Subcutaneous adipose tissue (tissue), 4 donors: ENCODE data around the gene ST8SIA4. TPM values are rescaled to one million over a fixed set of nuclear protein-coding genes. Genes with fewer than 3 reads are reported as not detected.

Experiments
- CTCF ChIP-seq: fragments of 450-650 bp; IDR thresholded peaks from one replicate; pipeline ENCODE4 v1.5.1; 2016; ENCODE audit warnings: low read depth, mild to moderate bottlenecking, control low read depth, antibody characterized with exemption, moderate library complexity
- total RNA-seq, 4 donors: library from RNA; depleted of rRNA; stranded (reverse); fragments of >200 nt; gene quantifications; one replicate each; pipeline ENCODE4 v1.1.0, GENCODE V29; 2016

ST8SIA4 gene
- total RNA-seq, 4 donors from 2014 or later: 5.5 to 20.1 (median 12.2) TPM

DNA sequence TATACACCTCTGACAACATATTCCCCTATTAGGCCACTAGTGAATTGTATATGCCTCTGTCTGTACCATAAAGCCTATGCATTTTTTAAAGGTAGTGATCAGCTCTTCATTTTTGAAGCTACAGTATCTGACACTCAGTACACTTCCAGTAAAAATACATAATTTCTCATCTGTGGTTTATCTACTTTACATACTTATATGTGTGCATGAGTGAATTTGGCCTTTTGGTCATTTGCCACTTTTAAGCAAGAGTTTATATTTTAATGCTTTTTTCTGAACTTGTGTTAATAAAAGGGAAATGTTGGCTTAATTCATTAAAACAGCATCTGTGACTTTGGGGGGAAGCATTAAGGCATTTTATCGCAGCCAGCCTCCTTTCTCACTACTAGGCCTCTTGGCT, 47.8 kb downstream of the ST8SIA4 start:
- TF ChIP-seq CTCF: no peak

GRCh38 chr5:100854591-100854990, 48.5 kb downstream of the ST8SIA4 start:
- no peak for TF ChIP-seq CTCF

DNA sequence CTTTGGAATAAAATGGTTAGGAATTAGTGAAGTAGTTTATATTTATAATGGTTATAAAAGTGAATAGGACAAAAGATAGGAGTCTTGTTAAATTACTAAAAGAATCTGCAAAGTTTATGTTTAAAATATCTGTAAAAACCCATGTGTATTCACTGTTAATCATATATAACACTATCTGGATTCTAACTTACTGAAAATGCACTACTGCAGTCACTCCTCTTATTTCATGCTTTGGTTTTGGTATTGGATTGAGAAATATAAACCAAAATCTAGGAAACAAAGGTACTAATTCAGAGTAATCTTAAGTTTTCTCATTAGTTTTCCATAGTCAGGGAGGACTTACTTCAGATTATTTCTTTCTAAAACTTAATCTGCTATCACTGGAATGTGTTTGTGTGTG, 49.5 kb downstream of the ST8SIA4 start:
- no peak for TF ChIP-seq CTCF

DNA sequence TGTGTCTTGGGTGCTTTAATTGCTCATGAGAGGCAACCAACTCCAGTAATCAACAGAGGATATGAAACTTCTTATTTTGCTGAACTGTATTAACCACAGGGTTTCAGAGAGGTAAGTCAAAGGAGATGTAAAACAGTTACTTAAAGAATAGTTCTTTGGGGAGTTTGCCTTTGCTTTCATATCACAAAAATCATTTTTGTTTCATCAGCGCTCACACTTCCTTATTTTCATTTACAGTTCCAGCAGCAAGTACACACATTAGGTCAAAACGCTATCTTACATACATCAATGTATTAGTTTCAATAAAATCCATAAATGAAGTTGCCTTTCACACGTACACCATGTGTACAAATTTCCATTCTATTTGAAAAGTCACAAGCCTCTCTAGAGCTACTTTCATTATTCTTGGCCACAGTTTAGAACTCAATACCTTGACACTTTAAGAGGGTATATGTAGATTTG, 50.1 kb downstream of the ST8SIA4 start:
- no peak for TF ChIP-seq CTCF

GRCh38 chr5:100852051-100852450, 51.0 kb downstream of the ST8SIA4 start:
- TF ChIP-seq CTCF: no peak

DNA sequence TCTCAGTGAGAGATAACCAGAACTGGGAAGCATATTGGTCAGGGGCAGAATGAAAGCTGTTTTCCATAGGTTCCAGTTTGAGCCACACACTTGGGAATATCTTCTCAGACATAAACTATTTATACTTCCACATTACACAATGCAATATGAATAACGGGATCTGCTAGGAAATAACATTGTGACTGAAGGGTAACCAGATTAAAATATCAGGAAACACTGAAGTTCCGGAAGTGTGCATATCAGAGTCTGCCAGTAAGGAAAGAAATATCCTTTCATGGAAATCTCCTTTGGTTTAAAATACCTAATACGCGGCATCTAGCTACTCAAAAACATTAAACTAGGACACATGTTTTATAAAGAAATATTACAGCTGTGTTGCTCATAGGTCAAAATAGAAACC, 56.3 kb downstream of the ST8SIA4 start:
- TF ChIP-seq CTCF: no peak

DNA sequence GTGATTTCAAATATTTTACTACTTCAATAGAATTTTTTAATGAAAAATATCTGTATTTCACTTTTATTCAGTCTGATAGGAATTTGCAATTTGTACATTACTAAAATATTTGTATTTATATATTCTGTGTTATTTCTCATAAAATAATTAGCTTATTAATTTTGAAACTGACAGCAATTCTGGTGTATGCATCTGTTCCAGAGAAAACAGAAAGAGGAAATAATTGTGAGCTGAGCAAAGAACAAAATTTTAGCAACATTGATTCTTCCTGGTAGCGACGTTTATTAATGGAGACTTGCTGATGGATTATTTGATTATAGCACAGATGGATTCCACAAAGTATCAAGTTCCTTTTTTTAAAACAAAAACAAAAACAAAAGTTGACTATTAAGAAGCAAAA, 61.0 kb downstream of the ST8SIA4 start:
- TF ChIP-seq CTCF: no peak
